Muscle of leg (tissue), 11 donors: Measurements from ENCODE around the gene ZSCAN4. TPM values are rescaled to one million over a fixed set of nuclear protein-coding genes. Genes with fewer than 3 reads are reported as not detected.

Experiments used
- DNase-seq: peaks from one replicate; pipeline ENCODE4 v3.0.0; 2013
- H3K27ac ChIP-seq: one replicate; pipeline ENCODE4 v1.5.1; 2013; ENCODE audit warnings: mild to moderate bottlenecking, low read length, control low read depth
- H3K27me3 ChIP-seq: one replicate; pipeline ENCODE4 v1.6.1; 2013; ENCODE audit warnings: low read length; ENCODE audit not compliant: control insufficient read depth, insufficient read depth
- H3K36me3 ChIP-seq: one replicate; pipeline ENCODE4 v1.6.1; 2013; ENCODE audit warnings: low read length; ENCODE audit not compliant: control insufficient read depth, insufficient read depth
- H3K4me1 ChIP-seq: one replicate; pipeline ENCODE4 v1.6.1; 2013; ENCODE audit warnings: low read length; ENCODE audit not compliant: control insufficient read depth, insufficient read depth
- H3K4me3 ChIP-seq: one replicate; pipeline ENCODE4 v1.5.1; 2013; ENCODE audit warnings: low read length, control low read depth
- H3K9me3 ChIP-seq: replicated peaks from 2 replicates; pipeline ENCODE4 v1.6.1; 2013; ENCODE audit warnings: low read depth, low read length; ENCODE audit not compliant: control insufficient read depth
- WGBS: methylation state at CpG from one replicate; pipeline ENCODE4 v1.1.5; 2013; ENCODE audit warnings: missing lambda C conversion rate; ENCODE audit not compliant: insufficient coverage; 5-methylcytosine and 5-hydroxymethylcytosine counted together
- polyA plus RNA-seq, 8 donors: library from polyadenylated mRNA; unstranded; fragments of 120-200 nt; gene quantifications; one replicate each; pipeline versions ENCODE4 v1.2.1 to v1.2.3, GENCODE V29; 2013; ENCODE audit warnings: inconsistent platforms in 1 of 8, low replicate concordance in 1 of 8; ENCODE audit not compliant: insufficient read length in 8 of 8, insufficient read depth in 1 of 8
- total RNA-seq: library from RNA; stranded (reverse); fragments of 120-200 nt; gene quantifications from one replicate; pipeline ENCODE4 v1.2.4, GENCODE V29; 2013

Gene ZSCAN4
- total and polyA plus RNA-seq, 9 donors = not detected

GRCh38 chr19:57712222-57712621 lies 43.5 kb downstream of the ZSCAN4 start:
- Histone ChIP-seq H3K27me3 (no peaks in the 10 kb centered on the region), H3K9me3 (peaks cover 32% of the 10 kb centered on the region), H3K4me1 (peaks cover 5% of the 10 kb centered on the region), H3K36me3 (peaks cover 12% of the 10 kb centered on the region), H3K4me3 (no peak overlapping the region), H3K27ac (no peak overlapping the region)
- DNase-seq = no peak
- WGBS = no CpG with 5 or more reads among the region's 1 CpG

- Histone ChIP-seq H3K27me3 (no peaks in the 10 kb centered on the region), H3K27ac (no peak overlapping the region), H3K4me1 (no peaks in the 10 kb centered on the region), H3K4me3 (no peak overlapping the region), H3K36me3 (peaks cover 49% of the 10 kb centered on the region), H3K9me3 (peaks cover 77% of the 10 kb centered on the region)
- DNase-seq = no peak
Measured at GRCh38 chr19:57719424-57719823, 50.7 kb downstream of the ZSCAN4 start.

- Histone ChIP-seq H3K4me1 (no peaks in the 10 kb centered on the region), H3K27ac (no peak overlapping the region), H3K27me3 (no peaks in the 10 kb centered on the region), H3K9me3 (peaks cover 76% of the 10 kb centered on the region), H3K4me3 (no peak overlapping the region), H3K36me3 (peaks cover 51% of the 10 kb centered on the region)
- no peak for DNase-seq
- 82% methylated on average over 2 of the region's 4 CpGs for WGBS
Measured at GRCh38 chr19:57719901-57720519, 51.3 kb downstream of the ZSCAN4 start.

- peaks cover 78% of the 10 kb centered on the region for H3K9me3 ChIP-seq
- DNase-seq = no peak
- no peaks in the 10 kb centered on the region for H3K4me1 ChIP-seq
- WGBS = 94% methylated on average over 9 of the region's 10 CpGs
- H3K36me3 ChIP-seq = peaks cover 53% of the 10 kb centered on the region
- H3K4me3 ChIP-seq = no peak overlapping the region
- H3K27ac ChIP-seq = no peak overlapping the region
- no peaks in the 10 kb centered on the region for H3K27me3 ChIP-seq
Measured at GRCh38 chr19:57720878-57721277, 52.1 kb downstream of the ZSCAN4 start.

Other genes with a start within 250 kb of the ZSCAN4 start
- 11.3 TPM for gene ZNF749, start 233.6 kb upstream of the ZSCAN4 start, total RNA-seq
- 1 to 10 TPM; 3.8 to 8.0 (median 6.0) TPM for gene ZNF749, start 233.6 kb upstream of the ZSCAN4 start, polyA plus RNA-seq
- gene VN1R1, start 211.8 kb upstream of the ZSCAN4 start, total RNA-seq = 1.5 TPM
- gene VN1R1, start 211.8 kb upstream of the ZSCAN4 start, polyA plus RNA-seq = 1 to 10 TPM in 7 of 8 donors, under 1 TPM in 1; 0.97 to 2.4 (median 1.2) TPM
- 21.7 TPM for gene ZNF772, start 191.4 kb upstream of the ZSCAN4 start, total RNA-seq
- 10 to 100 TPM in 1 of 8 donors, 1 to 10 TPM in 7; 5.7 to 10.1 (median 8.4) TPM for gene ZNF772, start 191.4 kb upstream of the ZSCAN4 start, polyA plus RNA-seq
- 11.3 TPM for gene ZNF419, start 181.2 kb upstream of the ZSCAN4 start, total RNA-seq
- gene ZNF419, start 181.2 kb upstream of the ZSCAN4 start, polyA plus RNA-seq = 10 to 100 TPM in 2 of 8 donors, 1 to 10 TPM in 6; 7.8 to 10.9 (median 9.2) TPM
- 11.8 TPM for gene ZNF773, start 169.0 kb upstream of the ZSCAN4 start, total RNA-seq
- 1 to 10 TPM; 5.5 to 8.7 (median 7.0) TPM for gene ZNF773, start 169.0 kb upstream of the ZSCAN4 start, polyA plus RNA-seq
- gene ZNF549, start 141.6 kb upstream of the ZSCAN4 start, total RNA-seq = 7.4 TPM
- 1 to 10 TPM; 5.6 to 8.6 (median 6.5) TPM for gene ZNF549, start 141.6 kb upstream of the ZSCAN4 start, polyA plus RNA-seq
- 11.6 TPM for gene ZNF550, start 109.1 kb upstream of the ZSCAN4 start, total RNA-seq
- 10 to 100 TPM in 6 of 8 donors, 1 to 10 TPM in 2; 8.2 to 13.9 (median 10.7) TPM for gene ZNF550, start 109.1 kb upstream of the ZSCAN4 start, polyA plus RNA-seq
- gene ZNF416, start 90.0 kb upstream of the ZSCAN4 start, total RNA-seq = 6.4 TPM
- 1 to 10 TPM; 3.8 to 6.1 (median 4.9) TPM for gene ZNF416, start 90.0 kb upstream of the ZSCAN4 start, polyA plus RNA-seq
- 9.2 TPM for gene ZIK1, start 84.8 kb upstream of the ZSCAN4 start, total RNA-seq
- gene ZIK1, start 84.8 kb upstream of the ZSCAN4 start, polyA plus RNA-seq = 1 to 10 TPM; 4.7 to 7.2 (median 5.8) TPM
- 3.9 TPM for gene ZNF530, start 69.0 kb upstream of the ZSCAN4 start, total RNA-seq
- 1 to 10 TPM; 2.7 to 4.6 (median 3.4) TPM for gene ZNF530, start 69.0 kb upstream of the ZSCAN4 start, polyA plus RNA-seq
- gene ZNF134, start 54.7 kb upstream of the ZSCAN4 start, total RNA-seq = 17.2 TPM
- gene ZNF134, start 54.7 kb upstream of the ZSCAN4 start, polyA plus RNA-seq = 10 to 100 TPM in 7 of 8 donors, 1 to 10 TPM in 1; 10.0 to 14.3 (median 13.2) TPM
- gene ZNF211, start 35.8 kb upstream of the ZSCAN4 start, total RNA-seq = 15.4 TPM
- gene ZNF211, start 35.8 kb upstream of the ZSCAN4 start, polyA plus RNA-seq = 10 to 100 TPM; 11.4 to 20.7 (median 13.1) TPM
- gene ZNF551, start 13.0 kb downstream of the ZSCAN4 start, total RNA-seq = 9.0 TPM
- gene ZNF551, start 13.0 kb downstream of the ZSCAN4 start, polyA plus RNA-seq = 1 to 10 TPM; 4.7 to 8.0 (median 5.5) TPM
- 7.6 TPM for gene ZNF154, start 40.3 kb downstream of the ZSCAN4 start, total RNA-seq
- 10 to 100 TPM in 4 of 8 donors, 1 to 10 TPM in 4; 8.7 to 14.2 (median 10.0) TPM for gene ZNF154, start 40.3 kb downstream of the ZSCAN4 start, polyA plus RNA-seq
- 9.4 TPM for gene ZNF671, start 58.7 kb downstream of the ZSCAN4 start, total RNA-seq
- gene ZNF671, start 58.7 kb downstream of the ZSCAN4 start, polyA plus RNA-seq = 10 to 100 TPM in 1 of 8 donors, 1 to 10 TPM in 7; 5.9 to 11.2 (median 7.1) TPM
- 18.5 TPM for gene ZNF776, start 77.9 kb downstream of the ZSCAN4 start, total RNA-seq
- 10 to 100 TPM; 12.3 to 15.6 (median 13.2) TPM for gene ZNF776, start 77.9 kb downstream of the ZSCAN4 start, polyA plus RNA-seq
- 20.7 TPM for gene ZNF586, start 100.7 kb downstream of the ZSCAN4 start, total RNA-seq
- 10 to 100 TPM in 7 of 8 donors, 1 to 10 TPM in 1; 9.2 to 13.4 (median 11.0) TPM for gene ZNF586, start 100.7 kb downstream of the ZSCAN4 start, polyA plus RNA-seq
- 5.5 TPM for gene ZNF552, start 146.0 kb downstream of the ZSCAN4 start, total RNA-seq
- gene ZNF552, start 146.0 kb downstream of the ZSCAN4 start, polyA plus RNA-seq = 1 to 10 TPM; 2.8 to 9.3 (median 4.2) TPM
- 10.5 TPM for gene ZNF587B, start 161.4 kb downstream of the ZSCAN4 start, total RNA-seq
- 1 to 10 TPM; 3.3 to 6.9 (median 4.3) TPM for gene ZNF587B, start 161.4 kb downstream of the ZSCAN4 start, polyA plus RNA-seq
- gene ZNF587, start 180.9 kb downstream of the ZSCAN4 start, total RNA-seq = 19.3 TPM
- 10 to 100 TPM in 7 of 8 donors, 1 to 10 TPM in 1; 7.5 to 20.6 (median 12.6) TPM for gene ZNF587, start 180.9 kb downstream of the ZSCAN4 start, polyA plus RNA-seq
- gene ZNF814, start 220.1 kb downstream of the ZSCAN4 start, total RNA-seq = 10.8 TPM
- 10 to 100 TPM; 15.7 to 29.7 (median 22.0) TPM for gene ZNF814, start 220.1 kb downstream of the ZSCAN4 start, polyA plus RNA-seq
- gene ZNF417, start 247.7 kb downstream of the ZSCAN4 start, total RNA-seq = 16.4 TPM
- 10 to 100 TPM in 6 of 8 donors, 1 to 10 TPM in 2; 7.7 to 15.4 (median 11.0) TPM for gene ZNF417, start 247.7 kb downstream of the ZSCAN4 start, polyA plus RNA-seq